Measurements from ENCODE around the gene PCSK5.

PCSK5 gene

DNA sequence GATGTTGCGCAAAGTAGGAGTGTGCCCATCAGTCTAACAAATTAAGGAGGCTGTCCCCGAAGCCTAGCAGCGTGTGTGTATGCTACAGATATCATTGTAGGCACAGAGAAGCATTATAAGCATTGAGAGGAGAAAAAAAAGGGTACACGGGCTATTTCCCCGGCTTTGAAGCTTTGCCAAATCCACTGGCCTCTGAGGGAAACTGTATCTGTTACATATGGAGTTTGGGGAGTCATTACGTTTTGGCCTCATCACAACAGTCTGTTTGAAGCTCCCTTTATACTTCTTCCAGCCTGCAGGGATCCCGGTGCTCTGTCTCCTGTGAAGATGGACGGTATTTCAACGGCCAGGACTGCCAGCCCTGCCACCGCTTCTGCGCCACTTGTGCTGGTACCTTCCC lies 297.8 kb downstream of the PCSK5 start:
- DNase-seq (ENCODE audit: low read depth in 2 of 2) = no peak

DNA sequence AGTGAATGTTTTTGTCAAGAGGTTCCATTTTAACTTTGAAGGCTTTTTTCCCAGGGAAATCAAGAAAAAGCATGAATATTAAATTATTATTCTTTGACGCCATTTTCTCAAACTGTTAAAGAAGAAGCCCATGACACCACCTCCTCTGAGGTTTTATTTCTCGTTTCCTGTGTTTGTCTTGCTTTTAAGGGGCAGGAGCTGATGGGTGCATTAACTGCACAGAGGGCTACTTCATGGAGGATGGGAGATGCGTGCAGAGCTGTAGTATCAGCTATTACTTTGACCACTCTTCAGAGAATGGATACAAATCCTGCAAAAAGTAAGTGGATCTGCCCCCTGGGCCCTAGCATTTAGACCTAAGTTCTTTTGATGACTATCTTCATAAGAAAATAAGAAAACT lies 298.4 kb downstream of the PCSK5 start:
- DNase-seq (ENCODE audit: low read depth in 2 of 2) = no peak

DNA sequence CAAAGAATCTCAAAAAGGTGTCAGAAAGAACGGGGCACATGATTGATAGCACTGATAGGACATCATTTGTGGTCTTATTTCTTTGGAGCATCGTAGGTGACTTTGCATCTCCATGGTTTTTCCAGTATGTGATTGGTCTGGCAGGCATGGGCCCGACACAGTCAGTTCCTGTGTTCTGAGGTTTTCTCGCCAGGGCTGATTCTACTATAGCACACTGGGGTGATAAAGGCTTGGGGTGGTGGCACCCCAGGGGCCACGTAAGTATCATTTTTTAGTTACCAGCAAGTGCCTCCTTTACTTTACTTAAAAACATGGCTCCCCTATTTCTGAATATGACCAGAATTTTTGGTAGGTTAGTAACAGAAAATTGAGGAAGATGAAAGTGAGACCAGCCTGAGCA lies 301.0 kb downstream of the PCSK5 start:
- DNase-seq (ENCODE audit: low read depth in 2 of 2) = no peak

GRCh38 chr9:76192013-76192412 lies 301.5 kb downstream of the PCSK5 start:
- no peak for DNase-seq (ENCODE audit: low read depth in 2 of 2)

DNA sequence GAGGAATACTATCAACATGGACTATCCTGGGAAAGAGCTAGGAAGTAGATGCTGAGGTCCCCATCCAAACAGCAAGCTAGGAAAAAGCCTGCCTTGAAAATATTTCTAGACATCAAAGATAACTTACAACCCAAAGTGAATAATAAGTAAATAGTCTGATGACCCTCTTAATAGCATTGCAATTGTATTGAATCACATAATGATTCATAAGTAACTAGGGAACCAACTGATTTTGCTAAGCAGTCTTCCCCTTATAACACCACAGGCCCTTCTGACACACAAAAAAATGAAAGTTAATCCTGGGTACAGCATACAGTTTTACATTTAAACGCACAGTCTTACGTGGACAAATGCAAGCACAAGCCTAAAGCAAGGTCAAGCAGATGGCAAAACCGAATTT lies 304.4 kb downstream of the PCSK5 start:
- no peak for DNase-seq (ENCODE audit: low read depth in 2 of 2)

- no peak for DNase-seq (ENCODE audit: low read depth in 2 of 2)
Observed at GRCh38 chr9:76198336-76198735, 307.9 kb downstream of the PCSK5 start.

DNA sequence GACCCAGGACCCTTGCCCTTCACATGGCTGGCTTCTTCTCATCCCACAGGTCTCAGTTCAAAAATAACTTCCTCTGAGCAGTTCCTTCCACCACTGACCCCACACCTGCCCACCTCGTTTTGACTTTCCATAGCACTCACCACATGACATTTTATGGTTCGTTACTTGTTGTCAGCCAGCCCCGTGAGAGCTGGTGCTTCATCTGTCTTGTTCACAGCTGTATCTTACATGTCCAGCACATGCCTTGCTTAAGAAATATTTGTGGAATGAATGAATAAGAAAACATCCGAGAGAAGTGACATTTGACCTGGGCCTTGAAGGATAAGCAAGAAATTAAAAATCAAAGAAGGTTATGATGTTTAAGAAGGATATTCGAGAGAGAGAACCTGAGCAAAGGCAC lies 309.8 kb downstream of the PCSK5 start:
- no peak for DNase-seq (ENCODE audit: low read depth in 2 of 2)

DNA sequence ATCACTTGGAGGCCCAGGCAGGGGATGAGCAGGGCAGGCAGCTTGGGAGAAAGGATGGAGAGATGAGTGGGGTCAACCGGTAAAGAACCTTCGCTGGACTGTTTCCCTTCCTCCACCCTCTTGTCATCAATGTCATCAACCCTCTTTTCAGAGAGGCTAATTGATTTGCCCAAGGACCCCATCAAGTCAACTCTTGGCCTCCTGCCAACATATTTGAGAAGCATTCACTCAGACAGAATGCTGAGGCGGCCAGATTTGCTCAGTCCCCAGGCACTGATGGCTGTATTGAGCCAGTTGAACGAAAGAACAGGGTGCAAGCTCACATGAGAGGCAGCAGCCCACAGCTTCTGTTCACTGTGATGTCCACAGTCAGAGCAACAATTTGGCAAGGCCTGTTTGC lies 310.3 kb downstream of the PCSK5 start:
- DNase-seq (ENCODE audit: low read depth in 2 of 2) = no peak

DNA sequence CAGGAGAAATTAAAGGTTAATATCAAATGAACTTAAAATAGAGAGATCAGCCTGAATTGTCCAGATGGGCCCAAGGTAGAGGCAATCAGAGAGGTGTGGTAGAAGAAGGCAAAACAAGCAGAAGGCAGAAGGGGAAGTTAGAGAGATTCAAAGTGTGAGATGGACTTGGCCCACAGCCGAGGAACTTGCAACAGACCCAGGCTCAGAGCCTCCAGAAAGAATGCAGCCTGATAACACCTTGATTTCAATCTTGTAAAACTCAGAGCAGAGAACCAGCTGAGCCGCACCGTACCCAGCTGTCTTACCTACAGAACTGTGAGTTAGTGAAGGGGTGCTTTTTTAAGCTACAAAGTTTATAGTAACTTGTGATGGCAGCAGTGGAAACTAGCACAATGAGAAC lies 312.9 kb downstream of the PCSK5 start:
- no peak for DNase-seq (ENCODE audit: low read depth in 2 of 2)

DNA sequence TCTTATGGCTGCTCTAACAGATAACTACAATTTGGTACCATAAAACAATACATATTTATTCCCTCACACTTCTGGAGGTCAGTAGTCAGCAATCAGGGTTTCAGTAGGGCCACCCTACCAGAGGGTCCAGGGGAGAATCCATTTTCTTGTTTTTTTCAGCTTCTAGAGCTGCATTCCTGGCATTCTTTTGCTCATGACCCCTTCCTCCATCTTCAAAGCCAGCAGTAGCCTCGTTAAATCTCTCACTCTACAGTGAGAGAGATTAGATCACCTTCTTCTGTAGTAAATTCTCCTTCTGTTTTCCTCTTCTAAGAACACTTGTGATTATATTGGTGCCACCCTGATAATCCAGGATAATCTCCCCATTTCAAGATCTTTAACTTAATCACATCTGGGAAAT lies 316.3 kb downstream of the PCSK5 start:
- DNase-seq (ENCODE audit: low read depth in 2 of 2) = no peak

GRCh38 chr9:76213751-76214150 lies 323.3 kb downstream of the PCSK5 start:
- no peak for DNase-seq (ENCODE audit: low read depth in 2 of 2)

- peak; percentile 50 to 56 for DNase-seq (ENCODE audit: low read depth in 2 of 2)
Observed at GRCh38 chr9:76215066-76215465, 324.6 kb downstream of the PCSK5 start.

DNA sequence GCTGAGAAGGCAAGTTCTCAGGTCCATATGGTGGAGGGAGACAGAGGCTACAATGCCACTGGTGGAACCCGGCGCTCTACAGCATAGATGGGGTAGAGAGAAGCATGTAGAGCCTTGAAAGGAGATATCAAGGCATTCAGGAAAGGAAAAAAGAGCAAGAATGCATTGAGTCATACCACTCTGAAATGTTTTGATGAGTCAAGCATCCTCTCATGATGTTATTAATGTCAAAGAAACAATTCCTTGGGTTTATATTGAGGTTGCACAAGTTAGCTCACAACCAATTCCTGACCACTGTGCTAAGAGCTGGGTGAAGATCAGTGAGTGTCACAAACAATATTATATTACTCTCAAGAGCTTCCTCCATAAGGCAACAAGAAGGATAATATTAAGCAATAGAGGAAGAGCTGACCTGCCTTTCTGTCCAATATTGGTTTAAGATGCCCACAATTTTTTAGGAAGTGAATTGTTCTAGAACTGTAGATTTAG lies 325.7 kb downstream of the PCSK5 start:
- DNase-seq (ENCODE audit: low read depth in 2 of 2) = peak; percentile 83 to 88

DNA sequence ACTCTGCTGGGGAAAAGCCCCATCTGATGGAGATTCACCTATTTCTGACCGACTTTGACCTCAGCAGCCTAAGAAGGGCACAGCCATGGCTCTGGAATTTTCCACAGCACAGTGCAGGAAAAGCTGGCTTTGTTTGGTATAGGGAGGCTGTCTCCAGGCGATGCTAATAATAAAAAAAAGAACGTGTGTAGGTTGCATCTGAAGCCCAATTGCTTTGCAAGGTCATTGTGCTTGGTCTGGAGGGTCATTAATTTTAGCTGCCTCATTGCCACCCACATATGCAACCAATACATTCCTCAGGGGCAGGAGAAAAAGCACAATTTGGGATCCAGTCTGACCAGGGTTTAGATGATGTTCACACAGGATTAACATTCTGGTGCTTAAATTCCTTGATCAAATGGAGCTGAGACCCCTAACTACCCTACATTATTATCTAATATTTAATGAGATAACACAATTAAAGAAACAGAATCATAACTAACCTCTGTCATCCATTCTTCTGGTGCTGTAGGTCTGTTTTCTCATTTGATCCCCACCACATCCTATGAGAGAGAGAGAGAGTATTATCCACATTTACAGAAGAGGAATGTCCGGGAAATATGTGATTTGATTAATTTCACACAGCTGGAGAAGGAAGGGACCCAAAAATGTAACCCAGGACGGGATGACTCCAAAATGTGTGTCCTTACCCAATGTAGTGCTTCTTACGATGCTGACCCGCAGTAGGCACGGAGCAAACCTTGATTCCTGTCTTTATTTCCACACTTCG lies 327.8 kb downstream of the PCSK5 start:
- no peak for DNase-seq (ENCODE audit: low read depth in 2 of 2)

DNA sequence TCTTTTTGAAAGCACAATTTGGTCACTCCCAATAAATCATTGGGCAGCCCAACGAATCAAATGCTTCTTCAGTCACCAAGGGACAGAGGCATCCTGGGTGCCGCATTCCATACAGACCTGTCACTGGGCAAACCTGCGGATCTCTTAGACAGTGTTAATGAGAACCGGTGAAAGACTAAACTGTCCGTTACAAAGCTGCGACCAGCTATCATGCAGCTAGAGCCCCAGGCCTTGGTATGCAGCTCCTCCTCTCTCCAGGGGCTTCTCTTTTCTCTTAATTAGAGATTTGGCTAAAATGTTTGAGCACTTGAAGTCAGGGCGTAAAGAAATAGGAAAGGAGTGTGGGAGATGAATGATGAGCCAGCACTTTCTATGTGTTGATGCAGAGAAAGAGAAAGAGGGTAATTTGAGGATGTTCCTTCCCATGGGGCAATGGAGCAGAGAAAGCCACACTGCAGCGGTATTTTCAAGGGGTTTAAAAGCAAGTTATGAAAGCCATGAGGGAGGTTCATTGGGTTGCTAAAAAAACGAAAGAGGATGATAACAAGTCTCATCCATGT lies 328.5 kb downstream of the PCSK5 start:
- no peak for DNase-seq (ENCODE audit: low read depth in 2 of 2)

DNA sequence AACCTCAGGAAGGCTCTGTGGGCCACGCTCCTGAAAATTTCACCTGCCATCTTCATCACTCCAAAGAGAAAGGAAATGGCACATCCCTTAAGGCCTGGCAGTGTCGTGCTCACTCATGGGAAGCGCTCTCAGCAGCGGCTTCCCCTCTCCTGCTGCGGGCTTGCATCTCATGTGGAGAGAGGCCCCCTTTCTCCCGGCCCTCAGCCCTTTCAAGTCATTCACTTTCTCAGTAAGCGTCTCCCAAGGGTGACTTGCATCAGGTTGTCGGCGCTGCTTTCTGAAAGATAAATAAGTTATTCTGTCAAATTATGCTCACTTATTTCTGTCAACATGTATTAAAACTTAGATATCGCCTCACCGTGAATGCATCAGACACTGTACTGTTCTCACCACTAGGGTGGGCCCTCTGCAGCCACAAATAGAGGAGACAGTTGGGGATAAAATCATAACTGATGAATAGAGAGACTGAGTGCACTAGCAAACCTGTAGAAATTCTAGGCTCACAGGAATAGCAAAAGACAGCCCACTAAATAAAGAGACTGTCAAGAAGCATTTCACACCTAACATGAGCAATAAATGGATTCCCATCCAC lies 329.2 kb downstream of the PCSK5 start:
- no peak for DNase-seq (ENCODE audit: low read depth in 2 of 2)

- DNase-seq (ENCODE audit: low read depth in 2 of 2) = no peak
Observed at GRCh38 chr9:76221423-76221822, 330.9 kb downstream of the PCSK5 start.

DNA sequence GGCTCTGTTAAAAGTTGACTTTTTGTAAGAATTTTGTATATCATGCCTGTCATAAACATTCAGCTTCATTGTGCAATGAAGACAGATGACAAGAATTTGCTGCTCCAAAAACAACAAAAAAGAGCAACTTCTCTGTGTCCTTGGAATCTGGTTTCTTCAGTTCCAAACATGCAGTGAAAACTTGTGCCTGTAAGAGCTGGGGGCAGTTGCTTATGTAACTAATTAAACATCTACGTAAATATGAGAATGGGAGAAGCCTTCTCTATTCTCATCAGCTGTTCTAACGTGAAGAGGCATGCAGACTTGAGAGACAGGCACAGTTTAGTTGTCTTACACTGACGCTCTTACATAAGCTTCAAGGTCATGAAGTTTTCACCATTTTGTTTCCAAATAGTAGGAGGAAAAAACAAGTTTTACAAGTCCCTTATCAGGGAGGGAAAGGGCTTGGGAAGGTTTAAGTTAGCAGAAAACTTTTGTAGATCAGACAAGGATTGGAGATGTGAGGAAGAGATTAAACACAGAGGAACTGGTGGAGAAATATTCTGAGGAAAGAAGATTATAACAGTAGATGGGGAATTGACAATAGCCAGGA lies 333.4 kb downstream of the PCSK5 start:
- no peak for DNase-seq (ENCODE audit: low read depth in 2 of 2)

- no peak for DNase-seq (ENCODE audit: low read depth in 2 of 2)
Observed at GRCh38 chr9:76227156-76227555, 336.7 kb downstream of the PCSK5 start.

GRCh38 chr9:76231001-76231400 lies 340.5 kb downstream of the PCSK5 start:
- DNase-seq (ENCODE audit: low read depth in 2 of 2) = no peak

GRCh38 chr9:76232861-76233489 lies 342.5 kb downstream of the PCSK5 start:
- no peak for DNase-seq (ENCODE audit: low read depth in 2 of 2)

GRCh38 chr9:76240578-76240977 lies 350.1 kb downstream of the PCSK5 start:
- DNase-seq (ENCODE audit: low read depth in 2 of 2) = no peak

Data from fibroblast of skin of left biceps (primary cell).